Subcutaneous adipose tissue (tissue), 4 donors: ENCODE data around the gene PIP5K1B. TPM values are rescaled to one million over a fixed set of nuclear protein-coding genes. Genes with fewer than 3 reads are reported as not detected.

ENCODE experiments used
- CTCF ChIP-seq: fragments of 450-650 bp; IDR thresholded peaks from one replicate; pipeline ENCODE4 v1.5.1; 2016; ENCODE audit warnings: low read depth, mild to moderate bottlenecking, control low read depth, antibody characterized with exemption, moderate library complexity
- total RNA-seq, 4 donors: library from RNA; depleted of rRNA; stranded (reverse); fragments of >200 nt; gene quantifications; one replicate each; pipeline ENCODE4 v1.1.0, GENCODE V29; 2016

The PIP5K1B gene
- total RNA-seq, 4 donors from 2014 or later: 0.88 to 4.4 (median 1.4) TPM

DNA sequence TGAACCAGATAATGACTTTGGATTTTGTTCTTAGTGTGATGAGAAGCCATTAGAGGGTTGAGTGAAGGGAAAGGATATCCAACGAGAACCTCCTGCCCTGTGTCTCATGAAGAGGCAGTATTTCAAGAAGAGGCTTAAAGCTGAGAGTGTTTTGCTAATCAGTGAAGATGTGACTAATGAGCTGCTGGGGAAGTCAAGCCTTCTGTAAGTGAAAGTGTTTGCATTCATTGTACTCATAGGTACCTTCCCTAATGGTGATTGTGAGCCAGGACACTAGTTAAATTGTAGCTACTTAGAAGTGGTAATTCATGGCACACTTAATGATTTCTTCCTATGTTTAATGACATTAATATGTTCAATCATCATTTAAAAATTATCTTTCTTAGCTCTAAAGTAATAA, 23.7 kb downstream of the PIP5K1B start:
- no peak for TF ChIP-seq CTCF

- TF ChIP-seq CTCF: no peak
These were observed 25.7 kb downstream of the PIP5K1B start for GRCh38 chr9:68730570-68731235.

GRCh38 chr9:68731857-68732256, 26.8 kb downstream of the PIP5K1B start:
- TF ChIP-seq CTCF: no peak

DNA sequence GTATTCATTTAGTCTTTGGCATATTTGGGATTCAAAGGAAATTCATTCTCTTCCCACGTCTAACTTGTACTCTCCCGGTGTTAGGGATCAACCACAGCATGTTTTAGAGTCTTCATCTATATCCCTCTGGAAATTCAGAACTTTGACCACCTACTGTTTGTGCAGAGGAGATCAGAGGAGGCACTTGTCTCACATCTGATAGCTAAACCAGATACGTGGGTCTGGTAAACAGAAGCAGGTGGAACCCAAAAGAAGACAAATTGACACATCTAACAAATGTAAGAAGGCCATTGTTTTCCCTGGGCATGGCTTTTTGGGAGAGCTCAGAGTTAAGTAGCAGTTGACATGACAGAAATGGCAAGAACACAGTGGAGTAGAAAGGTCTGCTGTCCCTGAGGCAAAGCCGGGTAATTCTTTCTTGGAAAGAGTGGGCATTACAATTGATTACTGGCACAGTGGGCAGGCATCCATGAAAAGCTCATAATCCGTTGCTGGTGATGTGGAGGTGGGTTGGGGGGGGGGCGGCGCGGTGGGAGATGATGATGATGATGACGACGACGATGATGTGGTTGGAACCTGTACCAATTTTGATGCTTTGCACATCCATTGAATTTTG, 27.5 kb downstream of the PIP5K1B start:
- TF ChIP-seq CTCF: no peak

GRCh38 chr9:68733021-68733405, 28.0 kb downstream of the PIP5K1B start:
- TF ChIP-seq CTCF: no peak

GRCh38 chr9:68738358-68738757, 33.3 kb downstream of the PIP5K1B start:
- no peak for TF ChIP-seq CTCF

- no peak for TF ChIP-seq CTCF
These were observed 34.7 kb downstream of the PIP5K1B start for GRCh38 chr9:68739621-68740174.
